ENCODE measurements around the gene ZNF213.
A peak's percentile ranks its signal among the peaks of the same experiment; 100 is the strongest.

Gene ZNF213

GRCh38 chr16:3152991-3153368, 18.2 kb downstream of the ZNF213 start:
- DNase-seq (ENCODE audit: low spot score), result no peak
- in situ Hi-C loops (cut with MboI; ENCODE audit: low pct_unique_long_range_greater_than_20kb, low sequenced_read_pairs, unreplicated experiment), result no loop called here
- no peak for TF ChIP-seq CTCF (IDR thresholded peaks at IDR 0.05; ENCODE audit: extremely low read depth, insufficient read depth, missing control alignments)

GRCh38 chr16:3155181-3155580, 20.4 kb downstream of the ZNF213 start:
- DNase-seq (ENCODE audit: low spot score), result no peak
- in situ Hi-C loops (cut with MboI; ENCODE audit: low pct_unique_long_range_greater_than_20kb, low sequenced_read_pairs, unreplicated experiment), result no loop called here
- TF ChIP-seq CTCF (IDR thresholded peaks at IDR 0.05; ENCODE audit: extremely low read depth, insufficient read depth, missing control alignments), result no peak

GRCh38 chr16:3155972-3156371, 21.1 kb downstream of the ZNF213 start:
- TF ChIP-seq CTCF (IDR thresholded peaks at IDR 0.05; ENCODE audit: extremely low read depth, insufficient read depth, missing control alignments), result no peak
- DNase-seq (ENCODE audit: low spot score), result no peak
- in situ Hi-C loops (cut with MboI; ENCODE audit: low pct_unique_long_range_greater_than_20kb, low sequenced_read_pairs, unreplicated experiment), result no loop called here

GRCh38 chr16:3157229-3158025, 22.6 kb downstream of the ZNF213 start:
- in situ Hi-C loops (cut with MboI; ENCODE audit: low pct_unique_long_range_greater_than_20kb, low sequenced_read_pairs, unreplicated experiment), result no loop called here
- peak; percentile 49 for DNase-seq (ENCODE audit: low spot score)
- TF ChIP-seq CTCF (IDR thresholded peaks at IDR 0.05; ENCODE audit: extremely low read depth, insufficient read depth, missing control alignments), result no peak

- in situ Hi-C loops (cut with MboI; ENCODE audit: low pct_unique_long_range_greater_than_20kb, low sequenced_read_pairs, unreplicated experiment), result no loop called here
- peak; percentile 54 for DNase-seq (ENCODE audit: low spot score)
These were observed 23.2 kb downstream of the ZNF213 start for GRCh38 chr16:3158026-3158509.

More at GRCh38 chr16:3158026-3158509, 23.2 kb downstream of the ZNF213 start:
- no peak for TF ChIP-seq CTCF (IDR thresholded peaks at IDR 0.05; ENCODE audit: extremely low read depth, insufficient read depth, missing control alignments)
